Transverse colon (tissue), 4 donors: ENCODE measurements around the gene PLA2G2C. TPM values are rescaled to one million over a fixed set of nuclear protein-coding genes. Genes with fewer than 3 reads are reported as not detected.
A peak's percentile ranks its signal among the peaks of the same experiment; 100 is the strongest.

Source experiments
- DNase-seq: peaks from one replicate; pipeline ENCODE4 v3.0.0-alpha.2; 2019
- H3K27ac ChIP-seq, 4 donors: fragments of 200-600 bp; sonication (generic); 2 replicates each; pipeline ENCODE4 v1.5.1; 2016 to 2018; ENCODE audit warnings: inconsistent platforms in 4 of 4
- H3K27me3 ChIP-seq: fragments of 200-600 bp; sonication (generic); 2 replicates; pipeline ENCODE4 v1.5.1; 2017; ENCODE audit warnings: inconsistent platforms
- H3K36me3 ChIP-seq, 4 donors: fragments of 200-600 bp; sonication (generic); 2 replicates each; pipeline ENCODE4 v1.5.1; 2017 to 2019; ENCODE audit warnings: inconsistent platforms in 4 of 4
- H3K4me1 ChIP-seq, 4 donors: fragments of 200-600 bp; sonication (generic); 2 replicates each; pipeline ENCODE4 v1.5.1; 2017 to 2020; ENCODE audit warnings: inconsistent platforms in 4 of 4
- H3K4me3 ChIP-seq, 4 donors: fragments of 200-600 bp; sonication (generic); 1 replicate in 1 of 4; 2 replicates in 3 of 4; pipeline versions ENCODE4 v1.5.1 to v1.6.1; 2017 to 2019; ENCODE audit warnings: inconsistent platforms in 4 of 4
- H3K9me3 ChIP-seq, 2 donors: fragments of 200-600 bp; sonication (generic); 2 replicates each; pipeline ENCODE4 v1.5.1; 2017 to 2019; ENCODE audit warnings: inconsistent platforms in 2 of 2
- EP300 ChIP-seq: sonication (generic); formaldehyde crosslinking; IDR thresholded peaks from one replicate; pipeline ENCODE4 v1.6.1; 2017; ENCODE audit warnings: antibody characterized with exemption, low read depth
- POLR2A ChIP-seq: fragments of 450-650 bp; IDR thresholded peaks from one replicate; pipeline ENCODE4 v1.6.1; 2016; ENCODE audit warnings: antibody characterized with exemption, mild to moderate bottlenecking, moderate library complexity
- POLR2AphosphoS5 ChIP-seq, 3 donors: sonication (generic); formaldehyde crosslinking; IDR thresholded peaks; one replicate each; pipeline ENCODE4 v1.6.1; 2016; ENCODE audit warnings: antibody characterized with exemption in 3 of 3
- WGBS, 2 donors: methylation state at CpG; one replicate each; pipeline ENCODE4 v1.1.5; 2018; ENCODE audit warnings: low coverage in 1 of 2; 5-methylcytosine and 5-hydroxymethylcytosine counted together
- in situ Hi-C, 4 donors: fragments of 200-750 bp; cut with MboI; loops; one replicate each; pipeline versions ENCODE4 v1.15.0 to v1.15.1; 2017; ENCODE audit warnings: low sequenced_read_pairs in 3 of 4, low pct_ligation_motif_present in 1 of 4, low pct_unique_long_range_greater_than_20kb in 1 of 4
- intact Hi-C: fragments of 100-400 bp; cut with DNase I; formaldehyde crosslinking; loops from one replicate; pipeline ENCODE4 v1.15.1; 2023; ENCODE audit warnings: low total_unique reads
- total RNA-seq, 4 donors: library from RNA; depleted of rRNA; stranded (reverse); fragments of >200 nt; gene quantifications; one replicate each; pipeline ENCODE4 v1.1.0, GENCODE V29; 2016
- TF ChIP-seq, protein P1 (sequence below), 5 experiments: fragments of 200-600 bp in 3 of 5; fragments of 450-650 bp in 2 of 5; sonication (generic) in 3 of 5; IDR thresholded peaks; 1 replicate in 2 of 5; 2 replicates in 3 of 5; pipeline ENCODE4 v1.5.1; 2016 to 2017; ENCODE audit warnings: antibody characterized with exemption in 5 of 5, inconsistent platforms in 3 of 5, mild to moderate bottlenecking in 2 of 5, moderate library complexity in 1 of 5

PLA2G2C gene
- total RNA-seq, 4 donors from 2014 or later: 0.14 to 4.1 (median 0.16) TPM; not detected in 1

DNA sequence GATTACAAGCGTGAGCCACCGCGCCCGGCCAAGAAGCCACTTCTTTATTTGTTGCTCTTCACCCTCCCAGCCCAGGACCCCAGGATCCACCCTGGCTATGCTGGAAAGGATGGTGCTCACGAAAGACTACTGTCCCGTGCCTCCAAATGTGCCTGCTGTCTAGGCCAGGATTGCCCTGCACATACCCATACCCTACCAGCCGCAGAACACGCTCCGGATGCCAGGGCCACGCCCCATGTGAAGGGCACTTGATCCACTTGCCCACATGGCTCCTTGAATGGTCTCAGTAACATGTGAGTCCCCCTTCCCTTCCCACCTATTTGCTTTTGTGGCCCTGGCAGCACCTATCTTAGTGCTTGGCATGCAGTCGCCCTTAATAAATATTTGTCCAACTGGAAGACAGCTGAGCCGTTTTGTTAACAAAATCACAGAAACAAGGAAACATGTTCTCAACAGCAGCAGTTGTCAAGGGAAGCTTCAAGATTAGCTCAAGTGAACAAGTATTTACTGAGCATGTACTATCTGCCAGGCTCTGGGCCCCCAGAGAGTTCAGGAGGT lies 14.2 kb downstream of the PLA2G2C start:
- no peak overlapping the region for H3K27ac ChIP-seq
- H3K36me3 ChIP-seq: no peaks in the 10 kb centered on the region
- H3K9me3 ChIP-seq: no peaks in the 10 kb centered on the region
- peaks cover 0 to 12% (median 0%) of the 10 kb centered on the region in 4 donors for H3K4me1 ChIP-seq
- no peak overlapping the region for H3K4me3 ChIP-seq
- 70 to 87% methylated on average over 3 to 12 of the region's 12 CpGs for WGBS, 2 donors
- TF ChIP-seq POLR2AphosphoS5 (IDR thresholded peaks at IDR 0.05) (no peak), EP300 (no peak), POLR2A (no peak)
- TF ChIP-seq, protein P1, sequence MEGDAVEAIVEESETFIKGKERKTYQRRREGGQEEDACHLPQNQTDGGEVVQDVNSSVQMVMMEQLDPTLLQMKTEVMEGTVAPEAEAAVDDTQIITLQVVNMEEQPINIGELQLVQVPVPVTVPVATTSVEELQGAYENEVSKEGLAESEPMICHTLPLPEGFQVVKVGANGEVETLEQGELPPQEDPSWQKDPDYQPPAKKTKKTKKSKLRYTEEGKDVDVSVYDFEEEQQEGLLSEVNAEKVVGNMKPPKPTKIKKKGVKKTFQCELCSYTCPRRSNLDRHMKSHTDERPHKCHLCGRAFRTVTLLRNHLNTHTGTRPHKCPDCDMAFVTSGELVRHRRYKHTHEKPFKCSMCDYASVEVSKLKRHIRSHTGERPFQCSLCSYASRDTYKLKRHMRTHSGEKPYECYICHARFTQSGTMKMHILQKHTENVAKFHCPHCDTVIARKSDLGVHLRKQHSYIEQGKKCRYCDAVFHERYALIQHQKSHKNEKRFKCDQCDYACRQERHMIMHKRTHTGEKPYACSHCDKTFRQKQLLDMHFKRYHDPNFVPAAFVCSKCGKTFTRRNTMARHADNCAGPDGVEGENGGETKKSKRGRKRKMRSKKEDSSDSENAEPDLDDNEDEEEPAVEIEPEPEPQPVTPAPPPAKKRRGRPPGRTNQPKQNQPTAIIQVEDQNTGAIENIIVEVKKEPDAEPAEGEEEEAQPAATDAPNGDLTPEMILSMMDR (IDR thresholded peaks at IDR 0.05): no peak
- H3K27me3 ChIP-seq: no peaks in the 10 kb centered on the region
- in situ Hi-C loops (loop anchor here in 1 of 4 donors (25.0 kb wide), 1 partner anchor 260 kb away; the partner anchor contains the start of gene PLA2G2E), intact Hi-C loops (no loop called here)
- DNase-seq: no peak

DNA sequence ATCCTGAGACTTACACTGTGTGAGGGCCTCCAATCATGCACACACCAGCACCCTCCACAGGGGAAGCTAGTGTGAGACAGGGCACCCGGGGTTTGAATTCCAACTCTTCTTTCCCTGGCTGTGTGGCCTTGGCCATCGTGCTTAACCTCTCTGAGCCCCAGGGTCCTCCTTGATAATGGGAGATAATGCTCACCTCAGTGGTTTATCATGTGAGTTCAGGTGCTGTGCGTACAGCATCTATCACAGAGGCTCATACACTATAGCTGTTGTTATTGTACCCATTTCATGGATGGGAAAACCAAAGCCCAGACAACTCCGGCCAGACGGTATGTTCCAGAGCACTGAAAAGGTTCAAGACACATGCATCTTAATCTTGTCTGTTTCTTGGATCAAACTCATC lies 16.4 kb downstream of the PLA2G2C start:
- H3K36me3 ChIP-seq: no peaks in the 10 kb centered on the region
- H3K27me3 ChIP-seq: no peaks in the 10 kb centered on the region
- H3K27ac ChIP-seq: no peak overlapping the region
- H3K9me3 ChIP-seq: no peaks in the 10 kb centered on the region
- DNase-seq: no peak
- intact Hi-C loops (no loop called here), in situ Hi-C loops (loop anchor here in 1 of 4 donors (25.0 kb wide), 1 partner anchor 258 kb away; the partner anchor contains the start of gene PLA2G2E)
- peaks cover 0 to 26% (median 0%) of the 10 kb centered on the region in 4 donors for H3K4me1 ChIP-seq
- TF ChIP-seq POLR2A: no peak
- no peak overlapping the region for H3K4me3 ChIP-seq
- 87% methylated on average over 5 of the region's 5 CpGs; no CpG with 5 or more reads in 1 of the 2 donors for WGBS, 2 donors

DNA sequence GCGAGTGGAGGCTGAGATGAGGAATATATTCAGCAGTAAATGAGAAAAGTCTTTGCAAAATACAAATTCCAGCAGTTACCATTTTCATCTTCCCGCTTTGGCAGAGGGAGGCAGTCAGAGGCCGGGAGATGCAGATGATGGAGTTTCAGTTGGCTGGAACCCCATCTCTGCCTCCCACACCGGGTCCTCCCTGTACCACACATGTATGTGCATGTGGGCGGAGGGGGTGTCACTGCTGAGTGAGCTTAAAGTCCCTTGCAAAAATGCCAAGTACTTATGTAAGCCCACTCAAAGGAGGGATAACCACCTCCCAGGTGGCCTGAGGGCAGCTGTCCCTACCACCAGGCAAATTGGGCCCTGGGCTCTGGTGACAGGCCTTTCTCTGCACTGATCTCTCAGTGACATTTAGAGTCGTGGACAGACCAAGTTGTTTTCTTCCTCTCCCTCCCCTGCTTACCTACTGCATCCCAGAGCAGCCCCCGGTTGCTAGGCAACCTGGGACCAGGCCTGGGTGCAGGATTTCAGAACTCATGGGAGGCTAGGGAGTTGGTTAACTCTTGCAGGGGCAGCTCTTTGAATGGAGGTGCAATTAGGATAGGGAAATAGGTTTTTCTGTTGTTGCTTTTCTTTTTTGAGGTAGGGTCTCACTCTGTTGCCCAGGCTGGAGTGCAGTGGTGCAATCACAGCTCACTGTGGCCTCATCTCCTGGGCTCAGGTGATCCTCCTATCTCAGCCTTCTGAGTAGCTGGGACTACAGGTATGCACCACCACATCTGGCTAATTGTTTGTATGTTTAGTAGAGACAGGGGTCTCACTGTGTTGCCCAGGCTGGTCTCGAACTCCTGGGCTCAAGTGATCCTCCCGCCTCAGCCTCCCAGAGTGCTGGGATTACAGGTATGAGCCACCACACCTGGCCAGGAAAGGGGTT lies 17.5 kb downstream of the PLA2G2C start:
- no peak overlapping the region for H3K4me3 ChIP-seq
- H3K9me3 ChIP-seq: no peaks in the 10 kb centered on the region
- intact Hi-C loops: no loop called here
- TF ChIP-seq, protein P1 (IDR thresholded peaks at IDR 0.05): no peak
- TF ChIP-seq EP300 (no peak), POLR2AphosphoS5 (IDR thresholded peaks at IDR 0.05) (no peak), POLR2A (no peak)
- no peak overlapping the region for H3K27ac ChIP-seq
- no peak for DNase-seq
- H3K27me3 ChIP-seq: no peaks in the 10 kb centered on the region
- WGBS, 2 donors: 81% methylated on average over 9 of the region's 9 CpGs; no CpG with 5 or more reads in 1 of the 2 donors
- H3K4me1 ChIP-seq: peaks cover 0 to 27% (median 0%) of the 10 kb centered on the region in 4 donors
- in situ Hi-C loops: loop anchor here in 1 of 4 donors (25.0 kb wide), 1 partner anchor 257 kb away; the partner anchor contains the start of gene PLA2G2E
- no peaks in the 10 kb centered on the region for H3K36me3 ChIP-seq

DNA sequence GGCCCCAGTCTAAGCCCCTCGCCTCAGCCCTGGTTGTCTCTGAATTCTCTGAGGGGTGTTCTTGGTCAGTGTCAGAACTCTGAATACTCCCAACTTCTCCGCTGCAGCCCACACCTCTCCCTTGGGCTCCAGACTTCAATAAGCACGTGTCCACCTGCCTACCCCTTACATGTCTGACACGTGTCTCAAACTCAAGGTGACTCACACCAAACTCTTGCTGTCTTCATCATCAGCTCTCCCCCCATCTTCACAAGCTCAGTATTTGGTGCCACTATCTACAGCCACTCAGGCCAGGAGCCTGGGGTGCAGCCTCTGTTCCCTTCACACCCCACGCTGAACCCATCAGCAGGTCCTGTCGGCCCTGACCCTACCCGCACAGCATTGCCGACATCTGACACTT lies 19.2 kb downstream of the PLA2G2C start:
- TF ChIP-seq POLR2AphosphoS5 (IDR thresholded peaks at IDR 0.05): no peak
- TF ChIP-seq EP300: no peak
- TF ChIP-seq POLR2A: no peak
- peak overlapping the region in 1 of 4 donors; percentile 55 for H3K27ac ChIP-seq
- WGBS, 2 donors: 87 to 88% methylated on average over 5 to 8 of the region's 8 CpGs

DNA sequence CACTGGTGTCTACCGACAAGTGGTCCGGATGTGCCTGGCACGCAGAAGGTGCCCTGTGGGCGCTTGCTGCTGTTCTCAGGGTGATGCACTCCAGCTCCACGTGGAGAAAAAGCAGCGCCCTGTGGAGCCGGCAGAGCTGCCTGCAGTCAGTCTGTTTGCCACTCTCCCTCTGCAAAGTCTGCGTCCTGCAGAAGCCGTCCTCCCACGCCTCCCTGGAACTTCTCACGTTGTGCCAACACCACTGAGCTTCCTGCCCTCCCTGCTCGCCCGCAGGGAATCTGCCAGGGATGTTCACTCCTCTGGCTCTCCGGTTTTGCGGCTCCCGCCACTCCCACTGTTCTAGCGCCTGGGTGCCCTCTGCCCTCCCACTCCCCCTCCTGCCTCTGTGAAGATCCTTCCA lies 20.3 kb downstream of the PLA2G2C start:
- H3K27me3 ChIP-seq: no peaks in the 10 kb centered on the region
- H3K27ac ChIP-seq: peak overlapping the region in 3 of 4 donors; percentile 8 to 61 (median 55)
- DNase-seq: no peak
- H3K9me3 ChIP-seq: peaks cover 2 to 4% of the 10 kb centered on the region in 2 donors
- no peaks in the 10 kb centered on the region for H3K36me3 ChIP-seq
- no peak overlapping the region for H3K4me3 ChIP-seq
- 69% methylated on average over 14 of the region's 17 CpGs; no CpG with 5 or more reads in 1 of the 2 donors for WGBS, 2 donors
- peaks cover 0 to 19% (median 0%) of the 10 kb centered on the region in 4 donors for H3K4me1 ChIP-seq
- intact Hi-C loops: no loop called here
- in situ Hi-C loops: loop anchor here in 1 of 4 donors (25.0 kb wide), 1 partner anchor 254 kb away; the partner anchor contains the start of gene PLA2G2E
- TF ChIP-seq POLR2A (no peak), POLR2AphosphoS5 (IDR thresholded peaks at IDR 0.05) (peak in 1 of 3 donors; percentile 7)

More for the DNA sequence above, 19.2 kb downstream of the PLA2G2C start:
- Histone ChIP-seq H3K4me1 (peaks cover 0 to 23% (median 0%) of the 10 kb centered on the region in 4 donors), H3K9me3 (no peaks in the 10 kb centered on the region), H3K4me3 (no peak overlapping the region), H3K36me3 (no peaks in the 10 kb centered on the region), H3K27me3 (no peaks in the 10 kb centered on the region)
- intact Hi-C loops (no loop called here), in situ Hi-C loops (loop anchor here in 1 of 4 donors (25.0 kb wide), 1 partner anchor 255 kb away; the partner anchor contains the start of gene PLA2G2E)
- DNase-seq: no peak
